ENCODE results near the gene GCAT. TPM values are rescaled to one million over a fixed set of nuclear protein-coding genes. Genes with fewer than 3 reads are reported as not detected.

GCAT gene
- total and polyA plus RNA-seq, 9 of the 15 experiments (the other 6 are each of a cell fraction or from before 2014, with no cell fraction given), result 1.9 to 69.9 (median 26.4) TPM

DNA sequence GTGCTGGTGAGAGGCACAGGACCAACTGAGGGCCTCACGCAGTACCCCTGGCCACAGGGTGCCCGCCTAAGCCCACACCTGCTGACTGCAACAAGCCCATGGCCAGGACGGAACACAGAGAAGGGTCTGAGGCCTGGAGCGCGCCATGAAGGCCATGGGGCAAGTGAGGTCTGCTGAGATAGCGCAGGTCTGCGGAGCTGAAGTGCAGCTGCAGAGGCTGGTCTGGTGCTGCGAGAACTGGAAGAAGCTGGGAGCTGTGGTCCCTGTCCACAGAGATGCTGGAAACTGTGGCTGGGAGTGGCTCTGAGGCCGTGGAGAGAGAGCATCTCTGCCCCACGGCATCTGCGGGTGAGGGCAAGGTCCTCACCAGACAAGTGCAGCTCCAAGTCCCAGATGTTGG, 23.7 kb downstream of the GCAT start:
- Histone ChIP-seq H3K9me1 (ENCODE audit: control insufficient read depth, insufficient read depth, low read length) (no peaks in the 10 kb centered on the region), H3K4me3 (no peak overlapping the region), H4K20me1 (replicated peaks; ENCODE audit: control insufficient read depth, insufficient read depth, low read length) (no peaks in the 10 kb centered on the region), H3K9ac (ENCODE audit: insufficient read depth in 1 of 2, low read depth in 2 of 2, low read length in 2 of 2) (peak overlapping the region in 1 of 2 experiments; percentile 45; a peak in 1 of 4 replicates), H3K79me2 (ENCODE audit: control insufficient read depth, insufficient read depth, low read length) (no peaks in the 10 kb centered on the region), H3K27ac (ENCODE audit: extremely low read depth, low read depth, low read length) (no peak overlapping the region), H3K36me3 (ENCODE audit: control insufficient read depth, insufficient read depth, low read length) (peaks cover 52% of the 10 kb centered on the region; the same call in 2 of the 3 replicates), H3K27me3 (ENCODE audit: control insufficient read depth in 2 of 2, insufficient read depth in 2 of 2, low read length in 2 of 2) (no peaks in the 10 kb centered on the region), H3K4me1 (replicated peaks in 1 of 2; ENCODE audit: control insufficient read depth in 2 of 2, insufficient read depth in 2 of 2, low read length in 2 of 2) (no peaks in the 10 kb centered on the region; a peak in 1 of 5 replicates), H3K9me3 (replicated peaks; ENCODE audit: control insufficient read depth, insufficient read depth, low read depth, low read length) (no peaks in the 10 kb centered on the region), H2AFZ (ENCODE audit: low read depth, low read length) (no peak overlapping the region), H3K4me2 (ENCODE audit: insufficient read depth, low read length) (no peak overlapping the region)
- intact Hi-C loops (cut with micrococcal nuclease) (no loop called here), in situ Hi-C loops (cut with MboI) (no loop called here)
- TF ChIP-seq RBFOX2 (IDR thresholded peaks at IDR 0.05; ENCODE audit: low read depth, low read length) (peak; percentile 31), PML (IDR thresholded peaks at IDR 0.05; ENCODE audit: low read length) (no peak), TCF7L2 (IDR thresholded peaks at IDR 0.05; ENCODE audit: low read depth, low read length) (no peak), TBL1XR1 (IDR thresholded peaks at IDR 0.05; ENCODE audit: low read length in 2 of 2) (no peak), NR2C2 (CRISPR knock-in tag; IDR thresholded peaks at IDR 0.05) (no peak), NR2C2 (tag; IDR thresholded peaks at IDR 0.05) (no peak), ZNF778 (CRISPR knock-in tag; IDR thresholded peaks at IDR 0.05) (no peak), POLR2G (IDR thresholded peaks at IDR 0.05; ENCODE audit: low read depth, low read length) (peak; percentile 57; the same call in 1 of the 2 replicates)
- TF ChIP-seq, protein P1, sequence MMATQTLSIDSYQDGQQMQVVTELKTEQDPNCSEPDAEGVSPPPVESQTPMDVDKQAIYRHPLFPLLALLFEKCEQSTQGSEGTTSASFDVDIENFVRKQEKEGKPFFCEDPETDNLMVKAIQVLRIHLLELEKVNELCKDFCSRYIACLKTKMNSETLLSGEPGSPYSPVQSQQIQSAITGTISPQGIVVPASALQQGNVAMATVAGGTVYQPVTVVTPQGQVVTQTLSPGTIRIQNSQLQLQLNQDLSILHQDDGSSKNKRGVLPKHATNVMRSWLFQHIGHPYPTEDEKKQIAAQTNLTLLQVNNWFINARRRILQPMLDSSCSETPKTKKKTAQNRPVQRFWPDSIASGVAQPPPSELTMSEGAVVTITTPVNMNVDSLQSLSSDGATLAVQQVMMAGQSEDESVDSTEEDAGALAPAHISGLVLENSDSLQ (IDR thresholded peaks at IDR 0.05), result no peak
- ChIA-PET POLR2A (interaction anchor here (0.7 to 1.1 kb wide), 3 partner anchors 9 to 174 kb away, joined by 3 to 4 read pairs (median 4); no protein-coding TSS in a partner anchor), CTCF (ENCODE audit: low intra/inter-chr PET ratio) (no interaction called here)
- ATAC-seq (no peak), FAIRE-seq (no peak), DNase-seq (ENCODE audit: extremely low read depth in 1 of 4, low spot score in 3 of 4) (no peak)
- WGBS (ENCODE audit: insufficient coverage, low coverage, missing lambda C conversion rate), result 96% methylated on average over 7 of the region's 11 CpGs
- BruUV-seq (replicated peaks), result no TSS peak
